GOT3 (cell line): ENCODE results near the gene NOXA1.
A peak's percentile ranks its signal among the peaks of the same experiment; 100 is the strongest.
"Not testable (repeated sequence)": the region's sequence is repeated elsewhere in the genome, so short reads cannot be mapped to it uniquely, and the experiment has no call there.

Experiments used
- DNase-seq: peaks from one replicate; lab custom pipeline; 2025; ENCODE audit warnings: mixed read lengths; lab: John Stamatoyannopoulos, UW

NOXA1 gene

DNA sequence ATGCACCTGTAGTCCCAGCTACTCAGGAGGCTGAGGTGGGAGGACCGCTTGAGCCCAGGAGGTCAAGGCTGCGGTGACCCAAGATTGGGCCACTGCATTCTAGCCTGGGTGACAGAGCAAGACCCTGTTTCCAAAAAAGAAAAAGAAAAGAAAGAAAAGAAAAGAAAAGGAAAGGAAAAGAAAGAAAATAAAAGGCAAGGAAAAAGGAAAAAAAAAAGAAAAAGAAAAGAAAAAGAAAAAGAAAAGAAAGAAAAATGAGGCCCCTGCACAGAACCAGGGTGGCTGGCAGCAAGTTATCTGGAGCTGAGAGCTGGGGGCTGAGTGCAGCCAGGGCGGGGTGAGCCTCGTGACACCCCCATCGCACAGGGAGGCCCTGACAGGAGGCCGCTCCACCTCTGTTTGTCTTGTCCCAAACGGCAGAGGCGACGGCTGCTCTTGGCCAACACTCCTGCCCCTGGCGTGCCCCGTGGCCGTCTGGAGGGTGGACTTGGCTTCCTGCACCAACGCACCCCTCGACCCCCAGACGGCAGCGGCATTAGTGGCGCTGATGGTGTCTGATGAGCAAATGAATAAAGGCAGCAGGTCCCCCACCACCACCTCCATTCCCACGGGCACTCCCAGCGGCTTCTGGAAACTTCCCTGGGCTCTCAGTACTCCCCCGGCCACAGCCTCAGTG is 17.0 kb upstream of the NOXA1 start:
- no peak for DNase-seq

DNA sequence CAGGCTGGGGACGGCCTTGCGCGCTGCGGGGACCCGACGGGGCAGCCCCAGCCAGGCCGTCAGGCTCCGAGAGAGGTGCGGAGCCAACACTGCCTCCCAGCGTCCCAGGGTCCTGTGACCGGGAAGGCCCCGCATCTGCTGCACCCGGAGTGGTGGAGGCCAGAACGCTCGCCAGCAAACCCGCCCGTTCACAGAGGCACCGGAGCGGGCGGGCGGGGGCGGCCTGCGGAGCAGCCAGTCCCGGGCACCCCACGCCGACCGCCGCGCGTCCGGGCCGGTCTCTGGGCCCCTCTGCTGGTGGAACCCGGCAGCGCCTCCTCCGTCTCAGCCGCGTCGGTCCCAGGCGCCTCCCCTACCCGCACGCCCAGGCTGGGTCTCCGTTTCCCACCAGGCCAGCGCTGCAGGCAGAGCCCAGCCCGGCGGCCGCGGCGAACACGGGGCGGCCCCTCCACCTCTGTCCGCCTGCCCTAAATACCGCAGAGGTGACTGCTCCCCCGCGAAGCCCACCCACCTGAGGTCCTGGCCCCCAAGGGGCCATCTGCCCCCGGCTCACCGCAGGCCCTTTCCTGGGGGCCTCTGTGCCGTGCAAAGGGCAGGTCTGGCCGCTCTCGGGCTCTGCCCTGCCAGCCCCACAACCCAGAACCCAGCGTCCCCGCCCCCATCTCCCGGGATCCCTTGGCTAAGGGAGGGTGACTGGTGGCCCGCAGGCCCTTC is 16.2 kb upstream of the NOXA1 start:
- DNase-seq, result no peak

DNA sequence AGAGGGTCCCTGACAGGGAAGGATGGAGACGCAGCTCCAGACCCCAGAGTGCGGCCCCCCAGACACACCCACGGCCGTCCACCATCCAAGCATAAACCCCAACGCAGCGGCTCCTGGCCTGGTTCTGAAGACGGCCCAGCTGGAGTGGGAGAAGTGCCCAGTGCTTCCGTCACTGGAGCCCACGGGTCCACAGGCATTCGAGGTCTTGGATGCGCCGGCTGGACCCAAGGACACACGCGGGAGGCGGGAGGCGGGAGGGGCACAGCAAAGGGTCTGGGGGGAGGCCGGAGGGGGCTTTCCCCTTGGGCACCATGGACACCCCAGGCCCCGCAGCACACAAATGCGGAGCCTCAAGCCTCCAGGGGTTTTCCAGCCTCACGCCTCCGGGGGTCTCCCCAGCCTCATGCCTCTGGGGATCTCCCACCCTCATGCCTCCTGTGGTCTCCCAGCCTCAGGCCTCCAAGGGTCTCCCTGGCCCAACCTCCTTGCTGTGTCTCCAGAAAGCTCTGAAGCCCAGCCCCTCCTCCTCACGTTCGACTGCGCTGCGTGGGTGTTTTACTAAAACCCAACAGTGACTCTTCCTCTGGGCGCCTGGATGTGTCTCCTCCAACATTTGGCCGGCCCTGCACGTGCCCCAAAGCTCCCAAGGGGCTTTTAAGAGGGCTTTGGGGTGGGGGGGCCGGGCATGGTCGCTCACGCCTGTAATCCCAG is 15.4 kb upstream of the NOXA1 start:
- no peak for DNase-seq

DNA sequence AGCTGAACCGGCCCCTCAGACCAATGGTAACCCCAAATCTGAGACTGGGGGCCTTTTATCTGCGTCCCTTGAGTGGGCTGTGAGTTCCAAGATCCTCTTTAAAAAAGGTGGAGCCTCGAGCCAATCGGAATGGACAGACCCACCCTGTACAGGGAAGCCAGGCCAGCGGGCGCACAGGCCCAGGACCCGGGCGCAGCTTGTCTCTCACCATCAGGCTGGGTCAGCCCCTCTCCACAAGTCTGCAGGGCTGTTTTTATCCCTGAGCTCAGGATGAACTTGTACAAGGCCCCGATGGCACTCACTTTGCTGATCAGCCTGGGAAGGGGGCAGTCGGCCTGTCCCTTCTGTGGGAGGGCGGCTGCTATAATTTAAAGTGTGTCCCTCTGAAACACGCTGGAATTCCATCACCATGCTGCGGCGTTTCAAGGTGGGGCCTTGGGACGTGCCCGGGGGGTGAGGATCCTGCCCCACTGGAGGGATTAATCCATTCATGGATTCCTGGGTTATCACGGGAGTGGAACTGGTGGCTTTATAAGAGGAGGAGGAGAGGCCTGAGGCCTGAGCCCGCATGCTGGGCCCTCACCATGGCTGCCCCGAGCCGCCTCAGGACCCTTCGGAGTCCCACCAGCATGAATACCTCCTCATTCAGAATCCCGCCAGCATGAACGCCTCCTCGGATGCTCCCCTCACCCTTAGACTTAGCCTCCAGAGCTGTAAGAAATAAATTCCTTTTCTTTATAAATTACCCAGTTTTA is 14.4 kb upstream of the NOXA1 start:
- no peak for DNase-seq

GRCh38 chr9:137409515-137409914 is 13.7 kb upstream of the NOXA1 start:
- DNase-seq, result no peak

DNA sequence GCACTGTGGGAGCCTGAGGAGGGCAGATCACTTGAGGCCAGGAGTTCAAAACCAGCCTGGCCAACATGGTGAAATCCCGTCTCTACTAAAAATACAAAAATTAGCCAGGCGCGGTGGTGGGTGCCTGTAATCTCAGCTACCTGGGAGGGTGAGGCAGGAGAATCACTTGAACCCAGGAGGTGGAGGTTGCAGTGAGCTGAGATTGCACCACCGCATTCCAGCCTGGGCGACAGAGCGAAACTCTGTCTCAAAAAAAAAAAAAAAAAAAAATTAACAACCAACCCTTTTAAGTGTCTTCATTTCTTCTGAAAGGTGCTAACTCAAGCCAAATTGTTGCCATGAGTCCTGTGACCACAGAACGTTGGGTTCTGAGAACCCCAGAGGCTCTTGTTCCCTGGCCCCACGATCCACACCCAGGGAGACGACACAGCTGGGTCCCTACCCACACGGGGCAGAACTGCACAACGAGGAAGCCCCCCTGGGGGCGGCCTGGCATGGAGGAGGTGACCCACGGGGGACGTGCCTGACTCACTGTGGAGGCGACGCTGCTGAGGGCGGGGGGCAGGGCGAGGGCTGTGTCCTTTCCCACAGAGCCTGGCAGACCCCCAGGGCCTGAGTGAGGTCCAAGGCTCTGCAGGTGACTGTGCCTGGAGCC is 12.8 kb upstream of the NOXA1 start:
- DNase-seq, result not testable (repeated sequence)

DNA sequence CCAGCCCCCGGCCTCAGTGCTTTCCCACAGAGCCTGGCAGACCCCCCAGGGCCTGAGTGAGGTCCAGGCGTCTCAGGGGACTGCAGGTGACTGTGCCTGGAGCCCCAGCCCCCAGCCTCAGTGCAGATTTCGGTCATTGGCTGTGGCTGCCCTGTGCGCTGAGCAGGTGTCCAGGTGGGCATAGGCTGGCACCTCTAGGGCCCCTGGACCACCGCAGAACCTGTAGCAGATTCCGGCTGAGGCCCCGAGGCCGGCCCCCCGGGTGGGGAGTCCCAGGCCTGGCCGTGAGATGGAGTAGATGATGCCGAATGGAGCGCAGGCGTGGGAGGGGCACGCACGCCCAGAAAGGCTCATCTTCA is 12.3 kb upstream of the NOXA1 start:
- no peak for DNase-seq

- no peak for DNase-seq
Measured at GRCh38 chr9:137411260-137411644, 11.9 kb upstream of the NOXA1 start.

- peak; percentile 17 for DNase-seq
Measured at GRCh38 chr9:137411645-137412380, 11.4 kb upstream of the NOXA1 start.

DNA sequence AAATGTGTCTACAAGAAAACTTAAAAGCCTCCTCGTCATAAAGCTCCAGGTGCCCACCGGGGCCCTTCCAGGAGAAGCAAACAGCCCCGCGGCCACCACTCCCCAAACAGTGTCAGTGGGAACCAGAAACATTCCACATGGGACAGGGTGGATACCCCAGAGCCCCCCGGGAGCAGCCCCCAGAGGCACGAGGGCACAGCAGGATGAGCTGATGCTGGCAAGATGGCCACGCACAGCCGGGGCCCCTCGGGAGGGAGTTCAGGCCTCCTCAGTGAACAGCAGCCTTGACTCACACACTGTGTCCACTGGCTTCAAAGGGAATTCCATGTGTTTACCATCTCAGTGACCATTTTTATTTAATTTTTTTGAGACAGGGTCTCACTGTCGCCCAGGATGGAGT is 10.8 kb upstream of the NOXA1 start:
- no peak for DNase-seq

GRCh38 chr9:137415451-137415850 is 7.7 kb upstream of the NOXA1 start:
- DNase-seq, result no peak

GRCh38 chr9:137416006-137416562 is 7.1 kb upstream of the NOXA1 start:
- no peak for DNase-seq

- DNase-seq, result no peak
Measured at GRCh38 chr9:137416563-137417151, 6.5 kb upstream of the NOXA1 start.

- DNase-seq, result no peak
Measured at GRCh38 chr9:137417161-137418021, 5.8 kb upstream of the NOXA1 start.

DNA sequence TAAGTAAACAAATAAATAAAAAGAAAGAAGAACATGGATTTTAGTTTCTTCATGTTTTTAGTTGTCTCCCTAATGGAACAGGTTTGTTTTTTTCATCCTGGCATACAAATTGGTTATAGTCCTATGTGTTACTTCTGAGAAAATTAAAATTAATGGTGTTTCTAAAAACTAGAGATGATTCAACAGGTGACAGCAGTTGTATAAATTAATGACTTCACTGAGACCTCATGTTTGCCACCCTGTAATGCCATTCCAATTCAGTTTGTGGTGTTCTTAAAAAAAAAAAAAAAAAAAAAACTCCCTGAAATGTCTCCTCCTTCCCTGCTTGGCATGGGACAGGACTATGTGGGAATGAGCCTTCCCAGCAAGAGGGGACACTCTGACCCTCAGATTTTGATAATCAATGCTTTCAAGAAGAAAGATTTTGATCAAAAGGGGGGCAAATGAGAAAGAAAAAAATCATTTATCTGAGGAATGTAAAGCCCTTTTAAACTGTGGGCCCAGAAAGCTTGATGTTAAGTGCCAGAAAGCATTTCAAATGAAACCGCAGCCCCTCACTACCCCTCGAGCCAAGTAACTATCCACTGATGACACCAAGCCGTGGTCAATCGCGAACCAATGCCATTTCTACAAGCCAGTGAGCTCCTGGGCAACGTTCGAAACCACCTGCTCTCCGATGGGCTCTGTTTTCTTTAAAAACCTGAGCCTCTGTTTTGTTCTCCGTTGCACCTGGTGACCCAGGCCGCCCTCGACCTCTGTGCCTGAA is 1.2 kb upstream of the NOXA1 start:
- no peak for DNase-seq

DNA sequence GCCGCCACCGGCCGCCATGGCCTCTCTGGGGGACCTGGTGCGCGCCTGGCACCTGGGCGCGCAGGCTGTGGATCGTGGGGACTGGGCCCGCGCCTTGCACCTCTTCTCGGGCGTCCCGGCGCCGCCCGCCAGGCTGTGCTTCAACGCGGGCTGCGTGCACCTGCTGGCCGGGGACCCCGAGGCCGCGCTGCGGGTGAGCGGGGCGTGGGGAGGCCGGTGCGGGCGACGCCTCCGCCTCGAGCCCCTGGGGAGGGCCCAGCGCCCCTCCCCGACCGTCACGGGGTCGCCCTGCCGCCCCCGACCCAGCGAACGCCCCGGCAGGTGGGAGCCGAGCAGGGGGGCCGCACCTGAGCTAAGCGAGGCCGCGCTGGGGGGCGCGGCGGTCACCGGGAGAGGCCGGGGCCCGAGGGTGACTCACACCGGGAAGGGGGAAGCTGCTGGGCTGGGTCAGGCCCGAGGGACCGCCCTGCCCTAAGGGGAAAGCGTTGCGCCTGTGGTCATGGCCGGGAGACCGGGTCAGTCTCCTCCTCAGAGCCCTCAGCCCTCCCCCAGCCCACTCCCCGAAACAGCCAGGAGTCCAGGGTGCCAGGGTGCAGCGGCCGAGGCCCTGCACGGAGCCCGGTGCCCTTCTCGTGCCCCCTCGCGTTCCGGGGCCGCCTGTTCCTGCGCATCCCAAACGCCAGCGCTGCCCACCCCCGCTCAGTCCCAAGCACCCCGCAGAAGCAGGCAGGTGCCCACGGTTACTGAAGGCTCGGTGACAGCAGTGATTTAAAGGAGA is 510 bp downstream of the NOXA1 start:
- DNase-seq, result no peak

GRCh38 chr9:137426018-137426681 is 3.0 kb downstream of the NOXA1 start:
- no peak for DNase-seq
